Esophagus squamous epithelium (tissue), 4 donors: Measurements from ENCODE around the gene PLXNB2.

Experiments used
- CTCF ChIP-seq, 6 experiments: fragments of 450-650 bp in 4 of 6; fragments of 200-600 bp in 2 of 6; sonication (generic) in 2 of 6; IDR thresholded peaks; one replicate each; pipeline ENCODE4 v1.5.1; 2016 to 2019; ENCODE audit warnings: antibody characterized with exemption in 6 of 6, mild to moderate bottlenecking in 4 of 6, moderate library complexity in 4 of 6
- POLR2A ChIP-seq, 4 donors: fragments of 450-650 bp; IDR thresholded peaks; one replicate each; pipeline ENCODE4 v1.6.1; 2017; ENCODE audit warnings: antibody characterized with exemption in 4 of 4, mild to moderate bottlenecking in 4 of 4, moderate library complexity in 3 of 4

- TF ChIP-seq CTCF (IDR thresholded peaks at IDR 0.05), result peak in 1 of 6 experiments; percentile 19
- TF ChIP-seq POLR2A (IDR thresholded peaks at IDR 0.05), result no peak
These were observed 3.5 kb downstream of the PLXNB2 start for GRCh38 chr22:50303848-50304527.
